ENCODE measurements around the gene IPO13.

IPO13 gene

DNA sequence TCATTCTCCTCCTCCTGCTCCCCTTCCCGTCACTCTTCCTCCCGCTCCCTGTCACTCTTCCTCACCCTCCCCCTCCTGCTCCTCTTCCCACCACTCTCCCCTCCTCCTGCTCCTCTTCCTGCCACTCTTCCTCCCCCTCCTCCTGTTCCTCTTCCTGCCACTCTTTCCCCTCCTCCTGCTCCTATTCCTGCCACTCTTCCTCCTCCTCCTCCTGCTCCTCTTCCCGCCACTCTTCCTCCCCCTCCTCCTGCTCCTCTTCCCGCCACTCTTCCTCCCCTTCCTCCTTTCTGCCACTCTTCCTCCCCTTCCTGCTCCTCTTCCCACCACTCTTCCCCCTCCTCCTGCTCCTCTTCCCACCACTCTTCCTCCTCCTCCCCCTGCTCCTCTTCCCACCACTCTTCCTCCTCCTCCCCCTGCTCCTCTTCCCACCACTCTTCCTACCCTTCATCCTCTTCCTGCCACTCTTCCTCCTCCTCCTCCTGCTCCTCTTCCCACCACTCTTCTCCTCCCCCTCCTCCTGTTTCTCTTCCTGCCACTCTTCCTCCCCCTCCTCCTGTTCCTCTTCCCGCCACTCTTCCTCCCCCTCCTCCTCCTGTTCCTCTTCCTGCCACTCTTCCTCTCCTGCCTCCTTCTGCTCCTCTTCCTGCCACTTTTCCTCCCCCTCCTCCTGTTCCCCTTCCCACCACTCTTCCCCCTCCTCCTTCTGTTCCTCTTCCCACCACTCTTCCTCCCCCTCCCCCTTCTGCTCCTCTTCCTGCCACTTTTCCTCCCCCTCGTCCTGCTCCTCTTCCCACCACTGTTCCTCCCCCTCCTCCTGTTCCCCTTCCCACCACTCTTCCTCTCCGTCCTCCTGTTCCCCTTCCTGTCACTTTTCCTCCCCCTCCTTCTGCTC is 41.8 kb upstream of the IPO13 start:
- TF ChIP-seq, protein P1, sequence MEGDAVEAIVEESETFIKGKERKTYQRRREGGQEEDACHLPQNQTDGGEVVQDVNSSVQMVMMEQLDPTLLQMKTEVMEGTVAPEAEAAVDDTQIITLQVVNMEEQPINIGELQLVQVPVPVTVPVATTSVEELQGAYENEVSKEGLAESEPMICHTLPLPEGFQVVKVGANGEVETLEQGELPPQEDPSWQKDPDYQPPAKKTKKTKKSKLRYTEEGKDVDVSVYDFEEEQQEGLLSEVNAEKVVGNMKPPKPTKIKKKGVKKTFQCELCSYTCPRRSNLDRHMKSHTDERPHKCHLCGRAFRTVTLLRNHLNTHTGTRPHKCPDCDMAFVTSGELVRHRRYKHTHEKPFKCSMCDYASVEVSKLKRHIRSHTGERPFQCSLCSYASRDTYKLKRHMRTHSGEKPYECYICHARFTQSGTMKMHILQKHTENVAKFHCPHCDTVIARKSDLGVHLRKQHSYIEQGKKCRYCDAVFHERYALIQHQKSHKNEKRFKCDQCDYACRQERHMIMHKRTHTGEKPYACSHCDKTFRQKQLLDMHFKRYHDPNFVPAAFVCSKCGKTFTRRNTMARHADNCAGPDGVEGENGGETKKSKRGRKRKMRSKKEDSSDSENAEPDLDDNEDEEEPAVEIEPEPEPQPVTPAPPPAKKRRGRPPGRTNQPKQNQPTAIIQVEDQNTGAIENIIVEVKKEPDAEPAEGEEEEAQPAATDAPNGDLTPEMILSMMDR (IDR thresholded peaks at IDR 0.05; ENCODE audit: borderline replicate concordance, insufficient read depth, low read depth, low read length): no peak
- no peak overlapping the region for H3K4me3 ChIP-seq (ENCODE audit: low read depth, low read length)

DNA sequence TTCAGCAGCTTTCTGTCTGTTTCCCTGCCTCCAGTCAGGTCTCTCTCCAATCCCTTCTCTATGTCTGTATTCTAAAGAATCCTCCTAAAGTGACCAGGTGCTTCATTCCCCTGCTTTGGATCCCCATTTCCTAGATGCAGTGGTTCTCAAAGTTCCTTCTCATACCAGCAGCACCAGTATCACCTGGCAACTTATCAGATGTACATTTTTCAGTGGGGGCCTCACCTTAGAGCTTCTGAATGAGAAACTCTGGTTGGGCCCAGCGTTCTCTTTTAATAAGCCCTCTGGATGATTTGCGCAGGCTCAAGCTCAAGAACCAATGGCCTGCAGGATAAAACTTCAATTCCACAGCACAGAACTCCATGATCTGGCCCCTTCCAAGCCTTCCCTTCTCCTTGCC is 38.5 kb upstream of the IPO13 start:
- no peak overlapping the region for H3K4me3 ChIP-seq (ENCODE audit: low read depth, low read length)
- TF ChIP-seq, protein P1 (IDR thresholded peaks at IDR 0.05; ENCODE audit: borderline replicate concordance, insufficient read depth, low read depth, low read length): no peak

- TF ChIP-seq, protein P1 (IDR thresholded peaks at IDR 0.05; ENCODE audit: borderline replicate concordance, insufficient read depth, low read depth, low read length): no peak
Measured at GRCh38 chr1:43908858-43909257, 37.9 kb upstream of the IPO13 start.

GRCh38 chr1:43910343-43910742 is 36.4 kb upstream of the IPO13 start:
- H3K4me3 ChIP-seq (ENCODE audit: low read depth, low read length): no peak overlapping the region
- TF ChIP-seq, protein P1 (IDR thresholded peaks at IDR 0.05; ENCODE audit: borderline replicate concordance, insufficient read depth, low read depth, low read length): no peak

More at GRCh38 chr1:43908858-43909257, 37.9 kb upstream of the IPO13 start:
- H3K4me3 ChIP-seq (ENCODE audit: low read depth, low read length): no peak overlapping the region

DNA sequence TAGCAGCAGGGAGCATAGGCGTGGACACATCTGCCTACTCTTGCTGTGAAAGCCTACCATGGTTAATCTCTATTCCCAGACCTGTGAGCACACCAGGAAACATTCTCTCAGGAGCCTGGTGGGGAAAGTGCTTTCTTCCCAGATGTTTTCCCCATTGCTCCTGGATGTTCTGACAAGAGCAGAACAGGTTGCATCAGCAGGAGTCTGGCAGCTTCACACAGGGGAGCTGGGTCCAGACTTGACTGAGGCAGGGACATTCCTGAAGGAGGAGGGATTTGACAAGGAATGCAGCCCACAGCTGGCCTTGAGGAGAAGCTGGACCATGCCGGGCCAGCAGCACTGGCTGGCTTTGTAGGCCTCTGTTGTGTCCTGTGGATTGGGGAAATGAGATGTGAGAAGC is 34.1 kb upstream of the IPO13 start:
- H3K4me3 ChIP-seq (ENCODE audit: low read depth, low read length): no peak overlapping the region
- TF ChIP-seq, protein P1 (IDR thresholded peaks at IDR 0.05; ENCODE audit: borderline replicate concordance, insufficient read depth, low read depth, low read length): no peak

DNA sequence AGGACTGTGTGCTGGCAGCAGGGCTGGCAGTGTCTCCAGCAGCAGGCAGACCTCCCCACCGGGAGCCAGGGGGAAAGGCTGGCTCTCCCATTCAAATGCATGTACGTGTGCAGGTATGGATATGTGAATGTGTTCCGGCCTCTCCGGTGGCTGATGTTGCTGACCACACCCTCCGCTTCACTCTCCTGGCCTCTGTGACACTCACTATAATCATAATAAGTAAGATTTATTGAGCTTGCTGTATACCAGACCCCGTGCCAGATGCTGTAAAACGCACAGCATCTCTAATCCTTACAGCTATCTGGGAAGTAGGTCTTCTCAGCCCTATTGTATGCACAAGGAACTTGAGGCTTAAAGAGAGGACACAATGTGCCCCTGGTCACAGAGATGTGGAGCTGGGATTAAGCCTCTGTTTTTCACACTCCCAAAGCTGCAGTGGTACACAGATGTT is 33.7 kb upstream of the IPO13 start:
- TF ChIP-seq, protein P1 (IDR thresholded peaks at IDR 0.05; ENCODE audit: borderline replicate concordance, insufficient read depth, low read depth, low read length): no peak
- no peak overlapping the region for H3K4me3 ChIP-seq (ENCODE audit: low read depth, low read length)

Data from GM12875 (cell line).